HEK293 (cell line): Measurements from ENCODE around the gene PLA2G4D.

Experiments used
- CTCF ChIA-PET: fragments of 350-600 bp; formaldehyde crosslinking; extraction: SDS; loops from one replicate; lab custom pipeline; 2021; ENCODE audit warnings: antibody characterized with exemption; lab: Yijun Ruan, JAX
- POLR2A ChIA-PET: fragments of 300-600 bp; formaldehyde crosslinking; extraction: SDS; loops from one replicate; lab custom pipeline; 2020; ENCODE audit warnings: antibody characterized with exemption, inconsistent platforms; lab: Yijun Ruan, JAX
- H3K27ac ChIP-seq: fragments of 200-500 bp; sonication (Bioruptor generic); 2 replicates; pipeline ENCODE4 v1.5.1; 2014; ENCODE audit warnings: low read depth, low read length, control low read depth, inconsistent platforms; ENCODE audit errors: extremely low read depth
- H3K36me3 ChIP-seq, 2 experiments: fragments of 200-500 bp in 1 of 2; sonication (Bioruptor generic) in 1 of 2; 1 replicate in 1 of 2; 2 replicates in 1 of 2; pipeline ENCODE4 v1.5.1; 2014 to 2017; ENCODE audit warnings: inconsistent platforms in 2 of 2, low read length in 2 of 2; ENCODE audit not compliant: control insufficient read depth in 2 of 2, insufficient read depth in 1 of 2
- H3K4me1 ChIP-seq: fragments of 200-500 bp; sonication (Bioruptor generic); 2 replicates; pipeline ENCODE4 v1.5.1; 2014; ENCODE audit warnings: mild to moderate bottlenecking, low read length, inconsistent platforms; ENCODE audit not compliant: control insufficient read depth, insufficient read depth
- H3K4me3 ChIP-seq: 2 replicates; pipeline ENCODE4 v1.5.1; 2011; ENCODE audit warnings: low read depth, mild to moderate bottlenecking, control low read depth, low read length, moderate library complexity
- H3K9me3 ChIP-seq: fragments of 200-500 bp; sonication (Bioruptor generic); 2 replicates; pipeline ENCODE4 v1.5.1; 2014; ENCODE audit warnings: low read depth, low read length, inconsistent platforms; ENCODE audit not compliant: control insufficient read depth, insufficient read depth
- CTCF ChIP-seq: fragments of 450-650 bp; formaldehyde crosslinking; IDR thresholded peaks from 2 replicates; pipeline ENCODE4 v1.5.1; 2016; ENCODE audit warnings: missing biosample characterization, missing genetic modification characterization
- GLIS1 ChIP-seq: fragments of 450-650 bp; formaldehyde crosslinking; IDR thresholded peaks from 2 replicates; pipeline ENCODE4 v1.5.1; 2016; ENCODE audit warnings: missing biosample characterization, missing genetic modification characterization
- KLF7 ChIP-seq: fragments of 450-650 bp; formaldehyde crosslinking; IDR thresholded peaks from 2 replicates; pipeline ENCODE4 v1.5.1; 2016; ENCODE audit warnings: missing biosample characterization, missing genetic modification characterization, borderline replicate concordance
- PRDM1 ChIP-seq: fragments of 450-650 bp; formaldehyde crosslinking; IDR thresholded peaks from 2 replicates; pipeline ENCODE4; 2016; ENCODE audit warnings: missing biosample characterization, missing genetic modification characterization
- TRIM28 ChIP-seq: IDR thresholded peaks from 2 replicates; pipeline ENCODE4 v1.6.1; 2011; ENCODE audit warnings: low read length, control low read depth, borderline replicate concordance
- YY1 ChIP-seq: fragments of 450-650 bp; formaldehyde crosslinking; IDR thresholded peaks from 2 replicates; pipeline ENCODE4 v1.5.1; 2018; ENCODE audit warnings: missing biosample characterization, missing genetic modification characterization
- ZFP69B ChIP-seq: fragments of 450-650 bp; formaldehyde crosslinking; IDR thresholded peaks from 2 replicates; pipeline ENCODE4 v1.5.1; 2016; ENCODE audit warnings: missing biosample characterization, missing genetic modification characterization
- ZIC2 ChIP-seq: fragments of 450-650 bp; formaldehyde crosslinking; IDR thresholded peaks from 2 replicates; pipeline ENCODE4 v1.5.1; 2016; ENCODE audit warnings: missing biosample characterization, missing genetic modification characterization
- ZNF132 ChIP-seq: fragments of 450-650 bp; formaldehyde crosslinking; IDR thresholded peaks from 2 replicates; pipeline ENCODE4 v1.5.1; 2017; ENCODE audit warnings: missing biosample characterization, missing genetic modification characterization, borderline replicate concordance
- ZNF146 ChIP-seq: fragments of 450-650 bp; formaldehyde crosslinking; IDR thresholded peaks from 2 replicates; pipeline ENCODE4 v1.5.1; 2016; ENCODE audit warnings: missing biosample characterization, missing genetic modification characterization
- ZNF19 ChIP-seq: fragments of 450-650 bp; formaldehyde crosslinking; IDR thresholded peaks from 2 replicates; pipeline ENCODE4; 2016; ENCODE audit warnings: missing biosample characterization, missing genetic modification characterization, low read depth
- ZNF24 ChIP-seq: fragments of 450-650 bp; formaldehyde crosslinking; IDR thresholded peaks from 2 replicates; pipeline ENCODE4 v1.5.1; 2016; ENCODE audit warnings: missing biosample characterization, missing genetic modification characterization
- ZNF335 ChIP-seq: fragments of 450-650 bp; formaldehyde crosslinking; conservative IDR thresholded peaks from 2 replicates; pipeline ENCODE4 v1.5.1; 2016; ENCODE audit warnings: missing biosample characterization, missing genetic modification characterization
- ZNF366 ChIP-seq: fragments of 450-650 bp; formaldehyde crosslinking; conservative IDR thresholded peaks from 2 replicates; pipeline ENCODE4 v1.5.1; 2016; ENCODE audit warnings: missing biosample characterization, missing genetic modification characterization
- ZNF398 ChIP-seq: fragments of 450-650 bp; formaldehyde crosslinking; IDR thresholded peaks from 2 replicates; pipeline ENCODE4 v1.5.1; 2017; ENCODE audit warnings: missing biosample characterization, missing genetic modification characterization
- ZNF423 ChIP-seq: fragments of 450-650 bp; formaldehyde crosslinking; IDR thresholded peaks from 2 replicates; pipeline ENCODE4 v1.5.1; 2016; ENCODE audit warnings: missing biosample characterization, missing genetic modification characterization
- ZNF426 ChIP-seq: fragments of 450-650 bp; formaldehyde crosslinking; IDR thresholded peaks from 2 replicates; pipeline ENCODE4 v1.5.1; 2017; ENCODE audit warnings: missing biosample characterization, missing genetic modification characterization, mild to moderate bottlenecking, inconsistent platforms, moderate library complexity
- ZNF510 ChIP-seq: fragments of 450-650 bp; formaldehyde crosslinking; IDR thresholded peaks from 2 replicates; pipeline ENCODE4 v1.5.1; 2018; ENCODE audit warnings: mild to moderate bottlenecking, missing genetic modification characterization, missing biosample characterization; ENCODE audit not compliant: insufficient replicate concordance
- ZNF585B ChIP-seq: fragments of 450-650 bp; formaldehyde crosslinking; IDR thresholded peaks from 2 replicates; pipeline ENCODE4 v1.5.1; 2016; ENCODE audit warnings: missing biosample characterization, missing genetic modification characterization
- ZNF670 ChIP-seq: fragments of 450-650 bp; formaldehyde crosslinking; IDR thresholded peaks from 2 replicates; pipeline ENCODE4 v1.5.1; 2016; ENCODE audit warnings: missing biosample characterization, missing genetic modification characterization, low read depth
- ZNF707 ChIP-seq: fragments of 450-650 bp; formaldehyde crosslinking; IDR thresholded peaks from 2 replicates; pipeline ENCODE4 v1.5.1; 2016; ENCODE audit warnings: missing biosample characterization, missing genetic modification characterization
- ZNF785 ChIP-seq: fragments of 450-650 bp; formaldehyde crosslinking; IDR thresholded peaks from 2 replicates; pipeline ENCODE4 v1.5.1; 2016; ENCODE audit warnings: missing biosample characterization, missing genetic modification characterization
- ZSCAN4 ChIP-seq: fragments of 450-650 bp; formaldehyde crosslinking; IDR thresholded peaks from 2 replicates; pipeline ENCODE4 v1.5.1; 2017; ENCODE audit warnings: missing biosample characterization, missing genetic modification characterization

Gene PLA2G4D

GRCh38 chr15:42094512-42094963 lies at the start of gene PLA2G4D:
TSS of gene PLA2G4D (minus strand) at chr15:42094562. CDS start at chr15:42094459, 103 bp downstream.
- Histone ChIP-seq H3K9me3 (no peaks in the 10 kb centered on the region), H3K4me3 (no peak within 1 kb of the TSS), H3K27ac (no peak within 1 kb of the TSS), H3K4me1 (0 out of 2 replicates have a peak, but pooled peaks cover 3% of the 10 kb centered on the region), H3K36me3 (no peaks in the 10 kb centered on the region)
- ChIA-PET POLR2A (no interaction called here), CTCF (interaction anchor here (0.5 to 1.3 kb wide), 2 partner anchors 10 to 105 kb away, joined by 3 read pairs; no protein-coding TSS in a partner anchor)
- TF ChIP-seq GLIS1 (peak; percentile 48), ZNF366 (tag by site-specific recombination) (no peak), ZNF398 (tag by site-specific recombination) (0 out of 2 replicates have a peak, but pooled peaks have one; percentile 30), CTCF (tag by site-specific recombination) (0 out of 2 replicates have a peak, but pooled peaks have one; percentile 20), ZNF335 (tag by site-specific recombination) (no peak), KLF7 (tag by site-specific recombination) (no peak), ZIC2 (tag by site-specific recombination) (peak; percentile 62; the same call in 1 of the 2 replicates)

- H3K4me3 ChIP-seq, result no peak overlapping the region
- H3K9me3 ChIP-seq, result no peaks in the 10 kb centered on the region
- no peak overlapping the region for H3K27ac ChIP-seq
- TF ChIP-seq ZSCAN4 (tag by site-specific recombination) (no peak), ZNF707 (no peak), ZNF426 (no peak), ZNF19 (tag by site-specific recombination) (no peak), ZNF423 (tag by site-specific recombination) (no peak)
- H3K4me1 ChIP-seq, result no peaks in the 10 kb centered on the region
- no peaks in the 10 kb centered on the region for H3K36me3 ChIP-seq
- ChIA-PET POLR2A (no interaction called here), CTCF (no interaction called here)
These were observed 49.0 kb upstream of the PLA2G4D start for GRCh38 chr15:42143356-42143755.

GRCh38 chr15:42141795-42142667 lies 47.7 kb upstream of the PLA2G4D start:
- Histone ChIP-seq H3K4me3 (no peak overlapping the region), H3K27ac (no peak overlapping the region), H3K9me3 (no peaks in the 10 kb centered on the region), H3K36me3 (no peaks in the 10 kb centered on the region), H3K4me1 (no peaks in the 10 kb centered on the region)
- CTCF ChIA-PET, result interaction anchor here (0.5 to 1.4 kb wide), 3 partner anchors 57 to 153 kb away, joined by 3 read pairs; no protein-coding TSS in a partner anchor
- POLR2A ChIA-PET, result no interaction called here
- TF ChIP-seq ZNF132 (tag by site-specific recombination), result no peak
- no peak for TF ChIP-seq ZNF585B (tag by site-specific recombination)
- no peak for TF ChIP-seq ZNF670 (tag by site-specific recombination)
- TF ChIP-seq ZNF510 (tag by site-specific recombination), result no peak
- TF ChIP-seq TRIM28, result no peak
- TF ChIP-seq PRDM1 (tag by site-specific recombination), result no peak
- TF ChIP-seq YY1 (tag by site-specific recombination), result no peak
- TF ChIP-seq ZNF785 (tag by site-specific recombination), result no peak
- no peak for TF ChIP-seq ZNF146 (tag by site-specific recombination)
- TF ChIP-seq ZFP69B (tag by site-specific recombination), result no peak
- TF ChIP-seq ZNF24 (tag by site-specific recombination), result no peak
